Transverse colon (tissue), 4 donors: ENCODE data around the gene RCAN3. TPM values are rescaled to one million over a fixed set of nuclear protein-coding genes. Genes with fewer than 3 reads are reported as not detected.
A peak's percentile ranks its signal among the peaks of the same experiment; 100 is the strongest.

Experiments used
- DNase-seq: peaks from one replicate; pipeline ENCODE4 v3.0.0-alpha.2; 2019
- H3K27ac ChIP-seq, 4 donors: fragments of 200-600 bp; sonication (generic); 2 replicates each; pipeline ENCODE4 v1.5.1; 2016 to 2018; ENCODE audit warnings: inconsistent platforms in 4 of 4
- H3K27me3 ChIP-seq: fragments of 200-600 bp; sonication (generic); 2 replicates; pipeline ENCODE4 v1.5.1; 2017; ENCODE audit warnings: inconsistent platforms
- H3K36me3 ChIP-seq, 4 donors: fragments of 200-600 bp; sonication (generic); 2 replicates each; pipeline ENCODE4 v1.5.1; 2017 to 2019; ENCODE audit warnings: inconsistent platforms in 4 of 4
- H3K4me1 ChIP-seq, 4 donors: fragments of 200-600 bp; sonication (generic); 2 replicates each; pipeline ENCODE4 v1.5.1; 2017 to 2020; ENCODE audit warnings: inconsistent platforms in 4 of 4
- H3K4me3 ChIP-seq, 4 donors: fragments of 200-600 bp; sonication (generic); 1 replicate in 1 of 4; 2 replicates in 3 of 4; pipeline versions ENCODE4 v1.5.1 to v1.6.1; 2017 to 2019; ENCODE audit warnings: inconsistent platforms in 4 of 4
- H3K9me3 ChIP-seq, 2 donors: fragments of 200-600 bp; sonication (generic); 2 replicates each; pipeline ENCODE4 v1.5.1; 2017 to 2019; ENCODE audit warnings: inconsistent platforms in 2 of 2
- CTCF ChIP-seq, 5 experiments: fragments of 200-600 bp in 3 of 5; fragments of 450-650 bp in 2 of 5; sonication (generic) in 3 of 5; IDR thresholded peaks; 1 replicate in 2 of 5; 2 replicates in 3 of 5; pipeline ENCODE4 v1.5.1; 2016 to 2017; ENCODE audit warnings: antibody characterized with exemption in 5 of 5, inconsistent platforms in 3 of 5, mild to moderate bottlenecking in 2 of 5, moderate library complexity in 1 of 5
- EP300 ChIP-seq: sonication (generic); formaldehyde crosslinking; IDR thresholded peaks from one replicate; pipeline ENCODE4 v1.6.1; 2017; ENCODE audit warnings: antibody characterized with exemption, low read depth
- POLR2A ChIP-seq: fragments of 450-650 bp; IDR thresholded peaks from one replicate; pipeline ENCODE4 v1.6.1; 2016; ENCODE audit warnings: antibody characterized with exemption, mild to moderate bottlenecking, moderate library complexity
- POLR2AphosphoS5 ChIP-seq, 3 donors: sonication (generic); formaldehyde crosslinking; IDR thresholded peaks; one replicate each; pipeline ENCODE4 v1.6.1; 2016; ENCODE audit warnings: antibody characterized with exemption in 3 of 3
- WGBS, 2 donors: methylation state at CpG; one replicate each; pipeline ENCODE4 v1.1.5; 2018; ENCODE audit warnings: low coverage in 1 of 2; 5-methylcytosine and 5-hydroxymethylcytosine counted together
- in situ Hi-C, 4 donors: fragments of 200-750 bp; cut with MboI; loops; one replicate each; pipeline versions ENCODE4 v1.15.0 to v1.15.1; 2017; ENCODE audit warnings: low sequenced_read_pairs in 3 of 4, low pct_ligation_motif_present in 1 of 4, low pct_unique_long_range_greater_than_20kb in 1 of 4
- intact Hi-C: fragments of 100-400 bp; cut with DNase I; formaldehyde crosslinking; loops from one replicate; pipeline ENCODE4 v1.15.1; 2023; ENCODE audit warnings: low total_unique reads
- total RNA-seq, 4 donors: library from RNA; depleted of rRNA; stranded (reverse); fragments of >200 nt; gene quantifications; one replicate each; pipeline ENCODE4 v1.1.0, GENCODE V29; 2016

RCAN3 gene
- total RNA-seq, 4 donors from 2014 or later, result 6.4 to 17.5 (median 11.3) TPM

- TF ChIP-seq POLR2AphosphoS5 (IDR thresholded peaks at IDR 0.05) (no peak), POLR2A (no peak), EP300 (no peak)
- Histone ChIP-seq H3K9me3 (no peaks in the 10 kb centered on the region), H3K4me1 (peaks cover 0 to 12% (median 7%) of the 10 kb centered on the region in 4 donors), H3K27me3 (no peaks in the 10 kb centered on the region), H3K4me3 (no peak overlapping the region), H3K27ac (no peak overlapping the region), H3K36me3 (no peaks in the 10 kb centered on the region)
- intact Hi-C loops (no loop called here), in situ Hi-C loops (no loop called here)
- DNase-seq, result no peak
- WGBS, 2 donors, result 67 to 80% methylated on average over 12 of the region's 12 CpGs
Measured at GRCh38 chr1:24498589-24498988, 4.0 kb upstream of the RCAN3 start.

DNA sequence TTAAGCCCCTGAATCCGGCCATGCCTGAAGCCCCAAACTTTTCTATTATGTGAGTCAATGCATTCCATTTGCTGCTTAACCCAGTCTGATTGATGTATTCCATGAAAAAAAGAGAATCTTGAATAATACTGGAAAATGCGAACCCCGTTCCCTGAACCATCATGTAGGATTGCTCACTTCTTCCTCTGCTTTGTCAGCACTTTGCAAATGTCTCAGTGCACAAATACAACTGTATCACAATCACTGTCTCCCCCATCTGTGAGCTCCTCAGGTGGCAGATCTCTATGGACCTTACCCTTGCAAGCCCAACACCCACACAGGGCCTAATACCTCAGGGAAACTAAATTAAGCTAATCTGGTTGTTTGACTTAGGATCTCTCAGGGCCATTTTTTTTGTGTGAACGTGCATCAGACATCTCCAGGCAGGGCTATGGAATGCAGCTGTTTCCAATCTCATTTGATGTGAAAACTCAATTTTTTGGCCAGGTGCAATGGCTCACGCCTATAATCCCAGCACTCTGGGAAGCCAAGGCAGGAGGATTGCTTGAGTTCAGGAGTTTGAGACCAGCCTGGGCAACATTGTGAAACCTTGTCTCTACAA is 2.1 kb upstream of the RCAN3 start:
- DNase-seq, result no peak
- H3K9me3 ChIP-seq, result no peaks in the 10 kb centered on the region
- H3K27ac ChIP-seq, result no peak overlapping the region
- WGBS, 2 donors, result 87 to 90% methylated on average over 2 to 5 of the region's 5 CpGs
- no peaks in the 10 kb centered on the region for H3K36me3 ChIP-seq
- no peaks in the 10 kb centered on the region for H3K27me3 ChIP-seq
- H3K4me3 ChIP-seq, result no peak overlapping the region
- H3K4me1 ChIP-seq, result peaks cover 0 to 16% (median 7%) of the 10 kb centered on the region in 4 donors
- in situ Hi-C loops, result no loop called here
- intact Hi-C loops, result no loop called here
- no peak for TF ChIP-seq POLR2A
- TF ChIP-seq EP300, result no peak
- TF ChIP-seq CTCF (IDR thresholded peaks at IDR 0.05), result no peak
- TF ChIP-seq POLR2AphosphoS5 (IDR thresholded peaks at IDR 0.05), result no peak

DNA sequence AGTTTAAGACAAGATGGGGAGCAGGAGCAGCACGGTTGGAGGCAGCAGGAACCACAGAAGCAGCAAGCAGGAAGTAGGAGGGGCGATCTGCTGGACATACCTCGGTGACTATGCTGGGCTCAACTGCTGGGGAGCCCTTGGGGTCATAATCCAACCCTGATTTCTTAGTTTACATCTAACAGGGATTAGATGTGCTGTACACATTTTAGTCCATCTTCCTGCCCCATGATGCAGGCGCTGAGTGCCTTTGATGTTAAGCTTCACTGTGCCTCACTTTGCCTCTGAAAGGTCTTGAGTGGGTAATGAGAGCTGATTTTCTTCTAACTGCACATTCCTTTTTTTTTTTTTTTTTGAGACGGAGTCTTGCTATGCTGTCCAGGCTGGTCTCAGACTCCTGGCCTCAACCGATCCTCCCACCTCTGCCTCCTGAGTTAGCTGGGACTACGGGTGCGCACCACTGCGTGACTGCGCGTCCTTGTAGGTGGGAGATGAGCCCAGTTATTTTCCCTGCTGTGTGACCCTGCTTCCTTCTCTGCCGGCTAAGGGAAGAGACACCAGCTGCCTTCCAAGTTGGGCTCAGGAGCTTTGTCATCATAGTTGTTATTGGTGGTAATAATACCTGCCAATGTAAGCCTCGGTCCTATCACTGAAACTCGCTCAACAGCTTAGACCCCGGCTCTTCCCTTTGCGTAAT is 1.1 kb upstream of the RCAN3 start:
- Histone ChIP-seq H3K4me1 (peaks cover 0 to 16% (median 7%) of the 10 kb centered on the region in 4 donors), H3K4me3 (peak overlapping the region; percentile 58 to 90 (median 66)), H3K9me3 (no peaks in the 10 kb centered on the region), H3K36me3 (no peaks in the 10 kb centered on the region), H3K27me3 (no peaks in the 10 kb centered on the region), H3K27ac (peak overlapping the region; percentile 86 to 93 (median 92))
- no peak for TF ChIP-seq POLR2AphosphoS5 (IDR thresholded peaks at IDR 0.05)
- no peak for TF ChIP-seq POLR2A
- no peak for TF ChIP-seq CTCF (IDR thresholded peaks at IDR 0.05)
- no peak for TF ChIP-seq EP300
- WGBS, 2 donors, result 49 to 60% methylated on average over 1 to 16 of the region's 16 CpGs
- peak; percentile 60 for DNase-seq
- in situ Hi-C loops, result no loop called here
- intact Hi-C loops, result no loop called here

GRCh38 chr1:24502065-24502708 is 449 bp upstream of the RCAN3 start:
- H3K27me3 ChIP-seq, result no peaks in the 10 kb centered on the region
- no peaks in the 10 kb centered on the region for H3K9me3 ChIP-seq
- TF ChIP-seq POLR2AphosphoS5 (IDR thresholded peaks at IDR 0.05), result peak in 1 of 3 donors; percentile 54
- no peak for TF ChIP-seq EP300
- TF ChIP-seq CTCF (IDR thresholded peaks at IDR 0.05), result no peak
- peak; percentile 79 for TF ChIP-seq POLR2A
- in situ Hi-C loops, result no loop called here
- intact Hi-C loops, result no loop called here
- H3K4me3 ChIP-seq, result peak overlapping the region; percentile 58 to 90 (median 66)
- peak; percentile 80 for DNase-seq
- 1 to 6% methylated on average over 3 to 38 of the region's 39 CpGs for WGBS, 2 donors
- peaks cover 0 to 16% (median 7%) of the 10 kb centered on the region in 4 donors for H3K4me1 ChIP-seq
- H3K36me3 ChIP-seq, result no peaks in the 10 kb centered on the region
- peak overlapping the region; percentile 86 to 93 (median 92) for H3K27ac ChIP-seq
